PC-3 (cell line): ENCODE data around the gene KRT79. TPM values are rescaled to one million over a fixed set of nuclear protein-coding genes. Genes with fewer than 3 reads are reported as not detected.

Experiments
- ATAC-seq: fragments of 200-7000 bp; cut with Tn5 transposase; 2 replicates; pipeline ENCODE4 v1.9.1; 2020; ENCODE audit warnings: mild to moderate bottlenecking, moderate library complexity
- BruUV-seq: library from RNA; stranded (reverse); fragments of 400-500 nt; replicated peaks from 2 replicates; lab custom pipeline; 2021; lab: Mats Ljungman, UMichigan
- CTCF ChIA-PET: fragments of 300-600 bp; sonication (Branson Sonifier 250); formaldehyde crosslinking; loops from one replicate; lab custom pipeline; 2022; ENCODE audit warnings: antibody characterized with exemption; lab: Charles Lee
- POLR2A ChIA-PET: fragments of 300-600 bp; sonication (Branson Sonifier 250); formaldehyde crosslinking; loops from one replicate; lab custom pipeline; 2022; ENCODE audit warnings: antibody characterized with exemption; ENCODE audit not compliant: unreplicated experiment; lab: Charles Lee
- DNase-seq: peaks from one replicate; pipeline ENCODE4 v3.0.0-alpha.2; 2015
- H2AFZ ChIP-seq: fragments of 300-600 bp; sonication (generic); 2 replicates; pipeline ENCODE4 v1.6.0; 2016; ENCODE audit warnings: antibody characterized with exemption, low read length
- H3F3A ChIP-seq: fragments of 300-600 bp; sonication (generic); one replicate; pipeline ENCODE4 v1.6.0; 2017; ENCODE audit warnings: antibody characterized with exemption, low read length, control low read depth, mild to moderate bottlenecking; ENCODE audit not compliant: unreplicated experiment
- H3K27ac ChIP-seq: fragments of 300-600 bp; sonication (generic); 2 replicates; pipeline ENCODE4 v1.5.1; 2016; ENCODE audit warnings: mild to moderate bottlenecking, low read length
- H3K27me3 ChIP-seq: fragments of 300-600 bp; sonication (generic); 2 replicates; pipeline ENCODE4 v1.6.1; 2016; ENCODE audit warnings: low read length, mixed read lengths
- H3K36me3 ChIP-seq: fragments of 300-600 bp; sonication (generic); 2 replicates; pipeline ENCODE4 v1.6.1; 2016; ENCODE audit warnings: low read depth, mixed run types, low read length, mixed read lengths
- H3K4me1 ChIP-seq: fragments of 300-600 bp; sonication (generic); 2 replicates; pipeline ENCODE4 v1.5.1; 2016; ENCODE audit warnings: low read length; ENCODE audit not compliant: insufficient read depth
- H3K4me2 ChIP-seq: fragments of 300-600 bp; sonication (generic); 2 replicates; pipeline ENCODE4 v1.6.0; 2016; ENCODE audit warnings: low read length
- H3K4me3 ChIP-seq: fragments of 300-600 bp; sonication (generic); 2 replicates; pipeline ENCODE4 v1.5.1; 2016; ENCODE audit warnings: mild to moderate bottlenecking, low read length, mixed read lengths
- H3K79me2 ChIP-seq: fragments of 300-600 bp; sonication (generic); 2 replicates; pipeline ENCODE4 v1.6.1; 2017; ENCODE audit warnings: low read length, mixed read lengths
- H3K9ac ChIP-seq: fragments of 300-600 bp; sonication (generic); 2 replicates; pipeline ENCODE4 v1.6.0; 2016; ENCODE audit warnings: mild to moderate bottlenecking, low read length
- H3K9me2 ChIP-seq: fragments of 300-600 bp; sonication (generic); replicated peaks from 2 replicates; pipeline ENCODE4 v1.6.1; 2016; ENCODE audit warnings: mixed run types, low read length, mixed read lengths
- H3K9me3 ChIP-seq: fragments of 300-600 bp; sonication (generic); 2 replicates; pipeline ENCODE4 v1.6.1; 2016; ENCODE audit warnings: low read length, mixed read lengths
- H4K20me1 ChIP-seq: fragments of 300-600 bp; sonication (generic); 2 replicates; pipeline ENCODE4 v1.6.1; 2016; ENCODE audit warnings: low read length, mixed read lengths
- CTCF ChIP-seq: fragments of 300-600 bp; sonication (generic); conservative IDR thresholded peaks from 2 replicates; pipeline ENCODE4 v1.5.1; 2017; ENCODE audit warnings: antibody characterized with exemption, low read depth, mild to moderate bottlenecking, low read length
- EZH2 ChIP-seq: fragments of 300-600 bp; sonication (generic); IDR thresholded peaks from one replicate; pipeline ENCODE4 v1.6.1; 2017; ENCODE audit warnings: antibody characterized with exemption, mild to moderate bottlenecking, low read length; ENCODE audit not compliant: unreplicated experiment
- EZH2phosphoT487 ChIP-seq: fragments of 300-600 bp; sonication (generic); IDR thresholded peaks from 2 replicates; pipeline ENCODE4 v1.6.1; 2018; ENCODE audit warnings: mild to moderate bottlenecking, antibody characterized with exemption, low read length, borderline replicate concordance
- intact Hi-C: fragments of 100-400 bp; cut with micrococcal nuclease; formaldehyde crosslinking; loops from 2 replicates; pipeline ENCODE4 v1.9.0; 2023
- total RNA-seq: library from RNA; depleted of rRNA; stranded (reverse); fragments of >200 nt; gene quantifications from 2 replicates; pipeline ENCODE4 v1.2.3, GENCODE V29; 2014

Gene KRT79
- total RNA-seq, 1 experiment from 2014 or later = not detected

DNA sequence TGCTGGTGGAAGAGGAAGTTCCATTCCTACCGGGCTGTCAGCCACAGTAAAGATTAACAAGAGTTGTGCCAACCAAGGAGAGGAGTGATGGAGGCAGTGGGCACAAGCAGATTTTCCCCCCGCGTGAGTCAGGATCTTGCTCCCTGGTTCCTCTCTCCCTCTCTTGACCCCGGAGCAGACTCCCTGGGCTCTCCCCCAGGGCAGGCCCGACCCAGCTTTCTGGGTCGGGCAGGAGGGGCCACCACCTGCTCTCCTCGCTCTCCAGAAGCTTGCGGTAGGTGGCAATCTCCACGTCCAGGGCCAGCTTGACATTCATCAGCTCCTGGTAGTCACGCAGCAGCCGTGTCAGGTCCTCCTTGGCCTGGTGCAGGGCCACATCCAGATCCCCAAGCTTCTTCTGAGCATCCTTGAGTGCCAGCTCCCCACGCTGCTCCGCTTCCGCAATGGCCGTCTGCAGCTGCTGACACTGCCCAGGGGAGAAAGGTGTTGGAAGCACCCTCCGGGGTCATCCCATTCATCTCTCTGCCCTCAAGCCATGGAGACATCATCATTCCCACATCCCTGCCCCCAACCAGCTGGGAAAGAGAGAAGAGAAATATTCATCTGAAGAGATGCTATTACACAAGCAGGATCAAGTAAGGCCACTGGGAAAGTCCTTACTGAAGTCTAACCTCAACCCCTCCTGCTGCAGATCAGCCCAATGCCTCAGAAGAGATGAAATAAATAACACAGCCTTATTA is 11.2 kb downstream of the KRT79 start:
- ChIA-PET POLR2A (no interaction called here), CTCF (no interaction called here)
- no TSS peak for BruUV-seq
- ATAC-seq (no peak), DNase-seq (no peak)
- TF ChIP-seq CTCF (no peak), EZH2 (no peak), EZH2phosphoT487 (no peak)
- Histone ChIP-seq H3K27ac (no peak overlapping the region), H3K9ac (no peak overlapping the region), H3K79me2 (no peaks in the 10 kb centered on the region), H3K4me1 (peaks cover 12% of the 10 kb centered on the region; the same call in 1 of the 2 replicates), H3F3A (no peaks in the 10 kb centered on the region), H3K4me2 (no peak overlapping the region), H4K20me1 (no peaks in the 10 kb centered on the region), H3K36me3 (no peaks in the 10 kb centered on the region), H3K4me3 (no peak overlapping the region), H3K9me2 (no peaks in the 10 kb centered on the region), H3K27me3 (no peaks in the 10 kb centered on the region), H3K9me3 (no peaks in the 10 kb centered on the region), H2AFZ (0 out of 2 replicates have a peak overlapping the region, but pooled peaks have one; percentile 4)
- intact Hi-C loops = no loop called here

DNA sequence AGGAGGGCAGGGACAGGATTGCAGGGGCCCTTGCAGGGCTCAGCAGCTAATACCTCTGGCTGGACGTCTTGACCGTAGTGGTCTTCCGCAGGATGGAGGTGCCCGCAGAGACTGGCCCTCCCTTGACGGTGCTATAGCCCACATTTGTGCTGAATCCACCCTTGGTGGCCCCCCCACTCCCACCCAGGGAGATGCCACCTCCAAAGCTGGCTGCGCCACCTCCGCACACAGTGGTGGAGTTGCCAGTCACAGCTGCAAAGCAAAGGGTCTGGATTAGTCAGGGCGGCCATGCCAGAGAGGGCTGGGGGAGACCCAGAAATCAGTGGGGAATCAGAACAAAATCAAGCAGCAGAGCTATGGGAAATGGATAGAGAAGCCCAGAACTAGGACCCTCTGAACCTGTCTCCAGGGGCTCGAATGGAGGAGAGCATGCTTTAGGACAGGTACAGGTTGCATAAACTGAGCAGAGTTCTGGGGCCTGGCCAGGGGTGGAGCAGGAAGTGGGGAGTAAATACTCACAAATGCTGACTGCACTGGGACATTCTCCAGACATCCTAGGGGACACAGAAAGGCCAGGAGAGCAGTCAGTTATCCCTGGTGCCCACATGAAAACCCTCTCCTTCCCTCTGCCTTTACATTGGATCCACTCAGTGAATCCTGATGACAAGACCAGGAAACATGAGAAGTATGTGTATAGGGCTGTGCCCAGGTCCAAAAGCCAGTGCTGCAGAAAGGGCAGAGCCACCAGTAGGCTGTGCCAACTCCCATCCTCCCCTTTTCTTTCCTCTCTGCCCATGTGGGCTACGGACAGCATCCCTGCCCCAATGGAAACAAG is 12.1 kb downstream of the KRT79 start:
- H3F3A ChIP-seq = no peaks in the 10 kb centered on the region
- peaks cover 12% of the 10 kb centered on the region; the same call in 1 of the 2 replicates for H3K4me1 ChIP-seq
- TF ChIP-seq EZH2 (no peak), EZH2phosphoT487 (no peak), CTCF (no peak)
- intact Hi-C loops = no loop called here
- H3K9me2 ChIP-seq = no peaks in the 10 kb centered on the region
- H3K36me3 ChIP-seq = no peaks in the 10 kb centered on the region
- no TSS peak for BruUV-seq
- peak; percentile 45 for ATAC-seq
- CTCF ChIA-PET = no interaction called here
- H3K9ac ChIP-seq = no peak overlapping the region
- H3K27me3 ChIP-seq = no peaks in the 10 kb centered on the region; the same call in 1 of the 2 replicates
- H3K27ac ChIP-seq = no peak overlapping the region
- peak; percentile 40 for DNase-seq
- H3K4me2 ChIP-seq = peak overlapping the region; percentile 19; the same call in 1 of the 2 replicates
- H3K79me2 ChIP-seq = no peaks in the 10 kb centered on the region
- no peaks in the 10 kb centered on the region for H3K9me3 ChIP-seq
- POLR2A ChIA-PET = no interaction called here
- H3K4me3 ChIP-seq = no peak overlapping the region
- no peaks in the 10 kb centered on the region for H4K20me1 ChIP-seq
- H2AFZ ChIP-seq = 0 out of 2 replicates have a peak overlapping the region, but pooled peaks have one; percentile 4
